Amygdala (tissue), 56 donors: Measurements from ENCODE around the gene IMPDH1.
A peak's percentile ranks its signal among the peaks of the same experiment; 100 is the strongest.
"Not testable (repeated sequence)": the region's sequence is repeated elsewhere in the genome, so short reads cannot be mapped to it uniquely, and the experiment has no call there.

Source experiments
- DNase-seq, 56 donors: peaks; one replicate each; lab custom pipeline; 2025; lab: John Stamatoyannopoulos, UW

Gene IMPDH1

DNA sequence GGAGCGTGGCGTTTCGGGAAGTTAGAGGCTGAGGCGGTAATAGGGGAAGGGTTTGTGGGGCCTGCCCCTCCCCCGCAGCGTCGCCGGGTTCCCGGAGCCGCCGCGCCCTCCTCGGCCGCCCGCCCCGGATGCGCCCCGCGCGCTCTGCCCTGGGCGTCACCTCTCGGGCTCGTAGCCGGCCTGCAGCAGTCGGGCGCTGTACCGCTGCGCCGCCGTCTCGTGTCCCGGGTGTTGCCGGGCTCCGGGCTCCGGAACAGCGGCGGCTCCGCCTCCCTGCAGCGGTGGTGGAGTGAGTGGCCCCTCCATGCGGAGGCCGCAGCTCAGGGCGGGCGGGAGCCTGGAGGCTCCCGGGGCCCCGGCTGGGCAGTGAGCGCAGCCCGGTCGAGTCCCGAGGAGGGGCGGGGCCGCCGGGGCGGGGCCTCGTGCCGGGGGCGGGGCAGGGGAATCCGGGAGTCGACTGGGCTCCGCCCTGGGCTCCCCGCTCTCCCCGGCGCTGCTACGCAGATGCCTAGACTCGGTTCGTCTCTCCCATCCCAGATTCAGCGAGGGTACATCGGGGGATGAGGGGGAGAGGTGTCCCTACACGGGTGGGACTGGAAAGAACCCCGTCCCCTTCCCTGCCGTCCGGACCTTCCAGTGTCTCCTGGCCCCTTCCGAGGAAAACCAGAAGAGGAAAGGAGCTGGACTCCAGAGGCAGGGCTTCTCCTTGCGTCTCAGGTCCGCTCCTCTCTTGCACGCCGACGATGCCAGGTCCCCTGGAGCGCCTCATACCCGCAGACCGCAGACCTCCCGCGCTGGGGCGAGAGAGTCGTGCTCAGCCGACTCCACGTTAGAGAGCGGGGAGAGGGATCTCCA lies at the start of gene IMPDH1:
IMPDH1 (minus strand) TSS at position 387 of the 855 bp plus-strand sequence; CDS start at position 306, 81 bp downstream.
- DNase-seq, result peak in 53 of 56 donors; percentile 8 to 97 (median 66)

DNA sequence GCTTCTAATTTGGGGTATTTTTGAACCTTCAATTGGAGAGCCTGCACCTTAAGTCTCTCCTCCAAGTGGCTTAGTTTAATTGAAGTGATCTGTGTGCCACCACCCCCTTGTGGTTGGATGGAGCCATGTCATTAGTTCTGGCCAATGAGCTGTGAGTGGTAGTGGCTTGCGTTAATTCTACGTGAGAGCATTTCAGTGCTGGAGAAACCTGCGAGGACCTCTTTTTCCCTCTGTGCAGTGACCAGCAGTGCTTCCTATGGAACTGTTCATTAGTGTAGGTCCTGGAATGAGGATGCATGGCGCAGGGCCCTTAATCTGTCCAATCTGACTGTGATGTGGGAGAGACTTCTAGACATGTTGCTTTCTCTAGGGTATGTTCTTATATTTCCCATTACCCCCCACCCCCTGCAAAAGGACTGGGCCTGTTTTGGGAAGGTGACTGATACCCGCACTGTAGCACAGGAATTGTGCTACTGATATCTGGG lies 49.7 kb upstream of the IMPDH1 start:
- peak in 42 of 56 donors; percentile 4 to 76 (median 30) for DNase-seq

DNA sequence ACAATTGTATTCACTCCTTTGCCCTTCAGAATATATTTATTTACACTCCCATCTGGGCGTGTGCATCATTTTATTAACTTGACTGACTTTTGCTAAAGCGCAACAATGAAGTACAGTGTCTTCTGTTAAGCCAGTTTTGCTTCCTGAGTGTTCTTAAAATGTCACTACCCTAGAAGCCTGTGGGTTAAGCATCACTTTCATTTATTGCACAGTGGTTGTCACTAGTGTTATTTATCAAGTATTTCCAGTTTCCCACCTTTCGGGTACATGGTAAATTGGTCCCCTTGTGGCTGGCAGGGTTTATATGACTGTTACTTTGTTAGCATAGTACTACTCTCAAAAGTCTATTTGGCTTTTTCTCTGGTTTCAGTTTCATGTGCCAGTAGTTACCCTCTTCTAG lies 49.2 kb upstream of the IMPDH1 start:
- no peak for DNase-seq

DNA sequence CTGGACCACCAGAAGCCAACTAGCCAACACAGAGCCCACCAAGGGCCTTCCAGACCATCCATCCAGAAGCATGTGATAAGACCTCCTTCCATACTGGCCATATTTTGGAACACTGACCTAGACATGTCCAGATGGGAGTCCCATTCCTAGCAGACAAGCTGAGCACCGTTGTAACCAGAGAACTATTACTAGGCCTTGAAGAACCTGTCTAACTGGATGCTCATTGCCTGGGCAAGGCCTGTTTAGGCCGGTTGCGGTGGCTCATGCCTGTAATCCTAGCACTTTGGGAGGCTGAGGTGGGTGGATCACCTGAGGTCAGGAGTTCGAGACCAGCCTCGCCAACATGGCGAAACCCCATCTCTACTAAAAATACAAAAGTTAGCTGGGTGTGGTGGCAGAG lies 47.6 kb upstream of the IMPDH1 start:
- DNase-seq, result not testable (repeated sequence)

DNA sequence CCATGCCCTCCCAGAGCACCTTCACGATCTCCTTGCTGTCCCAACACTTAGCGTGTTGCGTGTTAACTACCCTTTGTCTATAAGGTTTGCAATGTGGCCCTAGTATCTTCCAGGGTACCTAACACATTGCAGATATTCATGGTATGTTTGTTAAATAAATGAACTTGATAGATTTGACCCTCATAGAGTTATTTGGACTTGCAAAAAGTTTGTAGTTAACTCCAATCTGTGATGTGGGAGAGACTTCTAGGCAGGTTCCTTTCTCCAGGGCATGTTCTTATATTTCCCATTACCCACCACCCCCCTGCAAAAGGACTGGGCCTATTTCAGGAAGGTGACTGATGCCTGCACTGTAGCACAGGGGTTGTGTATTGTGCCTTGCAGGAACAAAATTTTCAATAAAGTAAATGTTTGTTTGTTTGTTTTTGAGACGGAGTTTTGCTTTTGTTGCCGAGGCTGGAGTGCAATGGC lies 46.5 kb upstream of the IMPDH1 start:
- no peak for DNase-seq

DNA sequence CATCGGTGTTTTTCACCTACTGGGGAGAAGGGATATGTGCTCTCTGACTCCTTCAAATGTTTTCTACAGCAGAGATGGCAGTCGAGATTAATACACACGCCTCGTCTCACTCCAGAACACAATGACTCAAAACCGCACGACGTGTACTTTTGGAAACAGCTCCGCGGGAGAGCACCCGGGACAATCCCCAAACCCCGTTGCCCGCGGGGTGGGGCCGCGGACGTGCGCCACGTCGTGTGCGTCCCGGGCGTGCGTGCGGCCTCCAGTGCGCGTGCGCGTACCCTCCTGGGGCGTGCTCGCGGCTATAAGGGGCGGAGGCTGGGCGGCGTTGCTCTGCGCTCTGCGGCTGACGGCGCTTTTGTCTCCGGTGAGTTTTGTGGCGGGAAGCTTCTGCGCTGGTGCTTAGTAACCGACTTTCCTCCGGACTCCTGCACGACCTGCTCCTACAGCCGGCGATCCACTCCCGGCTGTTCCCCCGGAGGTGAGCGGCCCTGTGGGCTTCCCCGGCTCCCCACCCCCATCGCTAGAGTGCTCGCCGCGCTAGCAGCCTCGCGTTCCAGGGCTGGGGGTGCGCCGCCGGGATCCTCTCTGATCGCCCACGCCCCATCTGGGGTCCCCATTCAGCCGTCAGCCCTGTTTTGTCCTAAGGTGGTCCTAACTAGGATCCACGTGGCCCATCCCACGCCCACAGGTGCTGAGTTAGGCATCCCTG lies 45.9 kb upstream of the IMPDH1 start, which contains the start of gene HILPDA:
HILPDA (plus strand) TSS at position 336 of the 712 bp plus-strand sequence. CDS start 1,391 bp downstream, outside the sequence.
- DNase-seq, result peak; percentile 32 to 90 (median 77)

DNA sequence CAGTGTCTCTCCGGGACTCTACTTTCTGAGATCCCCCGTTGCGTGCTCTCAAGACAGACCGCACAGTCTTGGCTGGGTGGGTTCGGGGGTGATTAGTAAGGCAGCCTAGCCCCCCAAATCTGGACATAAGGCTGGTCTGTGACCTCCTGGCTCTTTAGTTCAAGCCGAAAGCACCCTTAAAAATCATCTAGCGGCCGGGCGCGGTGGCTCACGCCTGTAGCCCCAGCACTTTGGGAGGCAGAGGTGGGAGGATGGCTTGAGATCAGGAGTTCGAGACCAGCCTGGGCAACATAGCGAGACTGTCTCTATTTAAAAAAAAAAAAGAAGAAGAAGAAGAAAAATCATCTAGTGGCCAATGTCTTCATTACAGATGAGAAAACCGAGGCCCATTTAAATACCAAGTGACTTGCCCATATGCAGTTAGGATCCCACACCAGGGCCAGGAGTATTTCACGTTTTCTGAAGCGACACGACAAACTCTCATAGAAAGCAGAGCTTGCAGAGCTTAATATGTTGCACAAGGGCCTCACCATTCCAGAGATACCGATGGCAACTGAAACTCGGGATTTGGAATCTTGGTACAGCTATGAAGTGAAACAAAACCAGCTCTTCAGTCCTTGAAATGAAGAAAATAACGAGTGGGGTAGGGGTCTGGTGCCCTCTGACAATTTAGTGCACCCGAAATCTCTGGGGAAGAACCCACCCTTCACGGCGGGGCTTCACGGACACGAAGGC lies 45.2 kb upstream of the IMPDH1 start:
- DNase-seq, result peak in 2 of 56 donors; percentile 48 to 68

DNA sequence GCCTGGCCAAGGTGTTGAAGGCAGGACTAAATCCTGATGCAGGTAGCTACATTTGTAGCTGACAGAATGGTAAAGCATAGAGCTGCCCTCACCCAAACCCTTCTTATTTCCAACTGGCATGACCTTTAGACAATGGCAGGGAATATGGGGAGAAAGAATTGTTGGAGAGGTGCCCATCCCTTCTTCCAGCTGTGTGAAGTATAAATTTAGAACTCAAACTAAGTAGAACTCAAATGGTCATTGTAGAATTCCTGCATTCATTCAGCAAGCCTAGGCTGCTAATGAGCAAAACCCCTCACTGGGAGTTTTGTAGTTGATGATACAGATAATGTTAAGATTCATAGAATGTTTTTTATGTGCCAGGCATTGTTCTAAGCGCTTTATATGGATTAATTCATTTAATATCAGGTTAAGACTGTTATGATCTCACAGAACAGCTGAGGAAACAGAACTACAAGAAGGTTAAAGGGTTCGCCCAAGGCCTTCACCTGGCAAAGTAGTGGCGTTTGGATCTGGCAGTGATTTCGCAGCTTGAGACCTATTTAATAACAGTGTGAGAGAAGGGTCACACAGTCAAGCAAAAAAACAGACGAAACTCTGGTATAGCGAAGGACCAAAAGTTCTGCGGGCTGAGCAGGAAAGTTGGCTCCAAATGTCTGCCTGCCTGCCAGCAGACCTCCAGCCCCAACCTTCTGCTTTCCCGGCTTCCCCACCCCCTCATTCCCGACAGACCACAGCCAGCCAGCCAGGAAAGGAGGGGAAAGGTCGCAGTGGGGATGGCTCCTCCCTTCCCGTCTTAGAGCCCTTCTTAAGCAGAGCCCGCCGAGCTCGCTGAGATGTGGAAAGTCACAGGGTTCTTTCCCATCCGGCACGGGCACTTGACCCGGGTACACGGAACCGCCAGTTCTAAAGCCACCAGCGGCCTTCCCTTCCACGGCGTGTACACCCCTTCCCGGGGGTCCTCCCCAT lies 44.3 kb upstream of the IMPDH1 start:
- peak in 46 of 56 donors; percentile 8 to 76 (median 43) for DNase-seq

DNA sequence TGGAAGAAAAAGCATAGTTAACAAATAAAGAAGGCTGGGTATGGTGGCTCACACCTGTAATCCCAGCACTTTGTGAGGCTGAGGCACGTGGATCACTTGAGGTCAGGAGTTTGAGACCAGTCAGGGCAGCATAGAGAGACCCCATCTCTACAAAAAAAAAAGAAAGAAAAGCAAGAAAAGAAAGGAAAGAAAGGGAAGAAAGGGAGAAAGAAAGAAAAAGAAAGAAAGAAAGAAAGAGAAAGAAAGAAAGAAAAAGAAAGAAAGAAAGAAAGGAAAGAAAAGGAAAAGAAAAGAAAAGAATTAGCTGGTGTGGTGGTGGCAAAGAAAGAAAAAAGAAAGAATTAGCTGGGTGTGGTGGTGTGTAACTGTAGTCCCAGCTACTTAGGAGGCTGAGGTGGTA lies 42.8 kb upstream of the IMPDH1 start:
- no peak for DNase-seq

DNA sequence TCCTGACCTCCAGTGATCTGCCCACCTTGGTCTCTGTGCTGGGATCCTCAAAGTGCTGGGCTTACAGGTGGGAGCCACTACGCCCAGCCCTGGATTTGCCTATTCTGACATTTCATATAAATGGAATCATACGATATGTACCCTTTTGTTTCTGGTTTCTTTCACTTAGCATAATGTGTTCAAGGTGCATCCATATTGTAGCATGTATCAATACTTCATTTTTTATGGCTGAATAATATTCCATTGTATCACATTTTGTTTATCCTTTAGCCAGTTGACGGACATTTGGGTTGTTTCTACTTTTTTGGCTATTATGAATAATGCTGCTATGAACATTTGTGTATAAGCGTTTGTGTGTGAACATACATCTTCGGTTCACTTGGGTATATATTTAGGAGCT lies 41.1 kb upstream of the IMPDH1 start:
- DNase-seq, result no peak

DNA sequence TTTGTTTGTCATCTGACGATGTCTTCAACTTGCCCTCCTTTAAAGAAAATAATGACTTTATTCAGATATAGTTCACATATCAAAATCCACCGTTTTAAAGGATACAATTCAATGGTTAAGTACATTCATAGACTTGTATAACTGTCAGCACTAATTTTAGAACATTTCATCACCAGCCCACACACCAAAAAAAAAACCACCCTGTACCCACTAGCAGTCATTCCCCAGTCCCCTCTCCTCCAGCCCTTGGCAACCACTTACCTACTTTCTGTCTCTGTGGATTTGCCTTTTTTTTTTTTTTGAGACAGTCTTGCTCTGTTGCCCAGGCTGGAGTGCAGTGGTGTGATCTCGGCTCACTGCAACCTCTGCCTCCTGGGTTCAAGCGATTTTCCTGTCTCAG lies 40.6 kb upstream of the IMPDH1 start:
- no peak for DNase-seq

DNA sequence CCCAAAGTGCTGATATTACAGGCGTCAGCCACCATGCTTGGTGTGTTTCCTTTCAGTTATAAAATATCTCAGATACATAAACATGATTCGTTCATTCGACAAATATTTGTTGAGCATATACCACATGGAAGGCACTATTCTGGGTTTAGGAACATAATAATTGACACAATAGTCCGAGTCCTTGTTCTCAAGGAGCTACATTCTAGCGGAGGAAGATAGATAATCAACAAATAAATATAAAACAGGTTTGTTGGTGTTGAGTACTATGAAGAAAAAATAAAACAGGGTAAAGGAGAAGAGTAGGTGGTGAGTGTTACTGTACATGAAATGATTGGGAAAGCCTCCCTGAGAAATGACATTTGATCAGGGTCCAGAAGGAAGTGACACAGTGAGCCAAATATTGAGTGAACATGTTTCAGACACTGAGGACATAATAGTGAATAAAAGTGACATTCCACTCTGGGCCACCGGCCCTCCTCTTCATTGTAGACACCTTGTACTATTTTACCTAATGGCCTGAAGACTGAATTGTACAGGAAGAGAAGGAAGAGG lies 39.0 kb upstream of the IMPDH1 start:
- no peak for DNase-seq

DNA sequence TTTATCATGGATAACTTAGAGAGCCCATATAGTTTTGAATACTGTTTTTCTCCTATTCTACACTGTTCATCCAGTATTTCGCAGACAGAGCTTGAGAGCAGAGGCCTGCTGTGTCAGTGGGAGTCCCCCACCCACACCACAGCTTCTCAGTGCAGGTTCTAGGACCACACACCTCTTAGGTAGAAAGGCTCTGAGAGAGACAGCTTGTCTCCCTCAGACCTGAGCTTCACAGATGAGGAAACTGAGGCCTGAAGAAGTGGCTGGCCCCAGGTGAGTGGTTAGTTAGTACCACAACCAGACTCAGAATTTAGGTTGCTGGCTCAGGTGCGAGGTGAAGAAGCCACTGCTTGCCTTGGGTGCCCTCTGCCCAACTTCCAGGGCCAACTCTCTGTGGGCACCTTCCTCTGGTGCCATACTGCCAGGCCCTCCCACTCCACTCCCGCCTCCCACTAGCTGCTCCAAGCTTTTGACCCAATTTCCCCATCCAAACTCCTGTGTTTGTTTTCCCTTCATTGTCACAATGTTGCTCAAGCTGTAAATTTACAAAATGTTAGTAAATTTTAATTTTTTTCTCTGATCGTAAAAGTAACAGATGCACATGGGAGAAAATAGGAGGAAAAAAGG lies 38.3 kb upstream of the IMPDH1 start:
- DNase-seq, result no peak

DNA sequence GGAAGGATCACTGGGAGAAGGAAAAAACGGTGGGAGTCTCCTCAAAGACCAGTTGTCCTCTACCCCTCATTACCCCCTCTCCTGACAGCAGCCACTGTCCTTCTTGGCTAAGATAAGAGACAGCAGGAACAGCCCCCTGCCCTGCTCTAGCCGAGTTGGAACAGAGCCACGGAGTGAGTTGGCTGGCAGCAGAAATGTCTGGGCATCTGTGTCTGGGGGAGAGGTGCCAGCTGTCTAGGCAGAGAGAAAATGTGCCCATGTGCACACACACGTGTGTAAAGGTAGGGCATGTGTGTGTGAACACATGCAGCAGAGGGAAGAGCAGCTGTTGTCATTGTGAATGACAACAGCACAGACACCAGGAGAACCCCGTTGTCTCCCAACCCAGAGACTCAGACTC lies 36.5 kb upstream of the IMPDH1 start:
- DNase-seq, result peak in 20 of 56 donors; percentile 2 to 38 (median 17)

DNA sequence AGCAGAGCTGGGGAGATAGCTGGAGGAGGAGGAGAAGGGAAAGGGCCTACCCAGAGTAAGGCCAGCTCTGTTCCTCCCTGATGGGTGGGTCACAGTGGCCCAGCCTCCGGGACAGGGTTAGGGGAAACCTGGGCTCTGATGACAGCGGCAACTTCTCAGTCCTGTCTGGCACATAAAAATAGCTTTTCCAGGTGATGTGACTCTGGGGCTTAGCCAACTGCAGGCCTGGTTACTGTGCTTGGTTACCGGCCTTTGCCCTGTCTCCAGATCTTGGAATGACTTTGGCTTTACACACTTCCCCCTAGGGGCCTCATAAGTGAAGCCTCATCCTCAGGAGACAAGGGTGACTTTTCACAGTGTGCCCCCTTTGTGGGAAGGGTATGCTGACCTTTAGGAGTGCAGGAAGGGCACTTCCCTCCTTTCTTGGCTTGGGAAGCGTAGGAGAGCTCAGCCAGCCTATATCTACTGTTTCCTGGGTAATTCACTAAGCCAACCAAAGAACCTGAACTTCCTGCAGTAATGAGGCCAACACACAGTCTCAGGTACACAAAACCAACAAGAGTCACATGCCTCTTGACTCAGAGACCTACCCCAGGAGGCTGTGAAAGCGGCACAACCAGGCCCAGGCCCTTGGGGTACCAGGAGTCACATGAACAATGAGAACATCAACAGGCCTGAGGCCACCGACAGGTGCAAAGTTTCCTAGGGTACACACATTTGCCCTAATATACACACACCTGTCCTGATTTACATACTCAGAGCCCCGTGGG lies 34.2 kb upstream of the IMPDH1 start:
- no peak for DNase-seq

DNA sequence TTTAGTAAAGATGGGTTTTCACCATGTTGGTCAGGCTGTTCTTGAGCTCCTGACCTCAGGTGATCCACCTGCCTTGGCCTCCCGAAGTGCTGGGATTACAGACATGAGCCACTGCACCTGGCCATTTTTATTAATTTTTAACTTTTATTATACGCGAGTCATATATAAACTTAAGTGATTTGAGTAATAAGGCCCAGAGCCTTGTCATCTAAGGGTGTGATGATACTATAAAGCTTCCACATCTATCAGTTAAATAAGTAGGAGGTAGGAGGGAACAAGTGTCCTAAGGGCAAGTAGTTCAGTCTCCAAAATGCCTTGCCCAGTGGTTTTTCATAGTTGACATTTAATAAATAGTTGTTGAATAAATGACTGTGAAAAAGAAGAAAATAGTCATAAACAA lies 32.6 kb upstream of the IMPDH1 start:
- DNase-seq, result no peak

DNA sequence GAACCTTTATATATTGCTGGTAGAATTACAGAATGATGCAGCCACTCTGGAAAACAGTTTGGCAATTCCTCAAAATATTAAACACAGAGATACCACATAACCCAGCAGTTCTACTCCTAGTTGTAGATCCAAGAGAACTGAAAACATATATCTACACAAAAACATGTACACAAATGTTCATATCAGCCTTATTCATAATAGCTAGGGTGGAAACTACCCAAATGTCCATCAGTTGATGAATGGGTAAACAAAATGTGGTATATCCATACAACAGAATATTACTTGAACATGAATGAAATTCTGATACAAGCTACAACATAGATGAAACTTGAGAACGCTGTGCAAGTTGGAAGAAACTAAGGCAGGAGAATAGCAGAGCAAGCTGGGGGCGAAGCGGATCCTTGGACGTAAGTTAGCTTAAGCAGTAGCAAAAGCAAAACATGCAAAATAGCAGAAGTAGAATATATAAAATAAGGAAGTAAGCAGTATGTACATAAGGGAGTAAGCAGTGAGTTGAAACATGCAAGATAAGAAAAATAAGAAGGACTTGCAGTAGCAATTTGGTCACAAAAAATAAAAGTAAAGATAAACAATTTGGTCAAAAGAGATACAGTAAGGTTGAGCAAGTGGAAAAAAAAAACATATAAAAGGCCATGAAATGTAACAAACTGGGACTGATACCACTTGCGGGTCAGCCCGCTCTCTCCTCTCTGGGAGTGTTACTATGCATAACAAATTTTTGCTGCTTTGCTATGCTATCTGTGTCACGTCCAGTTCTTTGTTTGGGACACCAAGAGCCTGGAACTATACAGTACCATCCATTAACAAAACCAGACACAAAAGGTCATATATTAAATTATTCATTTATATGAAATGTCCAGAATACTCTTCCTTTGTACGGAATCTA lies 27.9 kb upstream of the IMPDH1 start:
- DNase-seq, result no peak
